Measurements from ENCODE around the gene ATOH8. TPM values are rescaled to one million over a fixed set of nuclear protein-coding genes. Genes with fewer than 3 reads are reported as not detected.

ATOH8 gene, protein sequence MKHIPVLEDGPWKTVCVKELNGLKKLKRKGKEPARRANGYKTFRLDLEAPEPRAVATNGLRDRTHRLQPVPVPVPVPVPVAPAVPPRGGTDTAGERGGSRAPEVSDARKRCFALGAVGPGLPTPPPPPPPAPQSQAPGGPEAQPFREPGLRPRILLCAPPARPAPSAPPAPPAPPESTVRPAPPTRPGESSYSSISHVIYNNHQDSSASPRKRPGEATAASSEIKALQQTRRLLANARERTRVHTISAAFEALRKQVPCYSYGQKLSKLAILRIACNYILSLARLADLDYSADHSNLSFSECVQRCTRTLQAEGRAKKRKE
- polyA plus RNA-seq (2013, experiment 1 of 4): 2.4 TPM
- 2.3 TPM for polyA plus RNA-seq (2013, experiment 2 of 4)
- polyA plus RNA-seq (2013, experiment 3 of 4): 2.7 TPM
- polyA plus RNA-seq (2013, experiment 4 of 4): 3.2 TPM

GRCh38 chr2:85753525-85754312 lies at the start of gene ATOH8:
ATOH8 (plus strand) TSS chr2:85753991; CDS start chr2:85754190, 199 bp downstream.
- no peaks in the 10 kb centered on the region for H3K36me3 ChIP-seq (ENCODE audit: control insufficient read depth, insufficient read depth, low read length)
- H3K27me3 ChIP-seq (ENCODE audit: control insufficient read depth, insufficient read depth, low read length, poor library complexity, severe bottlenecking): peaks cover 81% of the 10 kb centered on the region
- peaks cover 14% of the 10 kb centered on the region for H3K4me1 ChIP-seq (ENCODE audit: control insufficient read depth, insufficient read depth, low read length)
- peak within 1 kb of the TSS; percentile 44 for H3K27ac ChIP-seq (ENCODE audit: insufficient read depth, low read depth, low read length, poor library complexity, severe bottlenecking)
- H3K4me3 ChIP-seq (ENCODE audit: insufficient read depth, low read depth, low read length): peak within 1 kb of the TSS; percentile 55
- no peaks in the 10 kb centered on the region for H3K9me3 ChIP-seq (ENCODE audit: control insufficient read depth, low read length)
- WGBS, 2 experiments: 1% methylated on average over 81 of the region's 81 CpGs

DNA sequence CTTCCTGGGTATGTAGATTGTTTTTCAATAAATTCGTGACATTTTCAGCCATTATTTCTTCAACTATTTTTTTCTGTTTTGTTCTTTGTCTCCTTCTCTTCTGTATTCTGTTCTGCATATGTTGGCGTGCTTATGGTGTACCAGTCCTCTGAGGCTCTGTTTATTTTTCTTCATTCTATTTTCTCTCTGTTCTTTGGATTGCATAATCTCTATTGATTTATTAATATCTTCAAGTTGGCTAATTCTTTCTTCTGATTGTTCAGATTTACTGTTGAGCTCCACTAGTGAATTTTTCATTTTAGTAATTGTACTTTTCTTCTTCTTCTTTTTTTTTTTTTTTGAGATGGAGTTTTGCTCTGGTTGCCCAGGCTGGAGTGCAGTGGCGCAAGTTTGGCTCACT lies 49.8 kb upstream of the ATOH8 start:
- Histone ChIP-seq H3K27ac (ENCODE audit: insufficient read depth, low read depth, low read length, poor library complexity, severe bottlenecking) (no peak overlapping the region), H3K4me3 (ENCODE audit: insufficient read depth, low read depth, low read length) (no peak overlapping the region), H3K27me3 (ENCODE audit: control insufficient read depth, insufficient read depth, low read length, poor library complexity, severe bottlenecking) (peaks cover 8% of the 10 kb centered on the region), H3K9me3 (ENCODE audit: control insufficient read depth, low read length) (no peaks in the 10 kb centered on the region), H3K4me1 (ENCODE audit: control insufficient read depth, insufficient read depth, low read length) (no peaks in the 10 kb centered on the region), H3K36me3 (ENCODE audit: control insufficient read depth, insufficient read depth, low read length) (no peaks in the 10 kb centered on the region)
- 82 to 92% methylated on average over 2 to 3 of the region's 3 CpGs for WGBS, 2 experiments

DNA sequence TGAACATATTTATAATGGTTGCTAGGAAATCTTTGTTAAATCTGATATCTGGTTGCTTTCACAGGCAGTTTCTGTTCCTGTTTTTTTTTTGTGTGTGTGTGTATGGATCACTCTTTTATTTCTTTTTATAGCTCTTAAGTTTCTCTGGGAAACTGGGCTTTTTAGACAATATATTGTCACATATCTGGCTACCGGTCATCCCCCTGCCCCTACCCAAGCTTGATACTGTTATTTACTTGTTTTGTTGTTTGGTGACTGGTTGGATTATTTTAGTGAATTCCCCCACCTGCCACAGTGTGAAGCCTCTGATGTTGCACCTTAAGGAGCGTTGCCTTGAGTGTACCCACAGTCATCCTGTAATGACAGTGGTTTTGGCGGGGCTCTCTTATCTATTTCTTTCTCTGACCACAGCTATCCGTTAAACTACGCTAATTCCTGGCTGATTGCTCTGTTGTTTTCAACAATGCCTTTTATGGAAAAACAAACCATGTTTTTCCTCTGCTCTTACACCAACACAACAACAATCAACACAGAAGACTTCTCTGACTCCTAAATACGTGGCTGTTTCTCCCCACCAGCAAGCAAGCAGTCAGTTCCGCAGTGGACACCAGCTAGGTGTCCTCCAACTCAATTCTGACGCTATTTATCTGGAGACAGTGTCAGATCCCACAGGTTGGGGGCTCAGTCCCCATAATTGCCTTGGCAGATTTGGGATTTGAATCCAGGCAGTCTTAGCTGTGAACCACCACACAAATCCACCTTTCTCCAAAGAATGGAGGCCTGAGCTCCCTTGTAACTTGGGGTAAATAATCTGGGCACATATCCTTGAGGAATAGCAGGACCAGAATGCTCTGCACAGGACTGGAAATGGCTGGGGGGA lies 48.8 kb upstream of the ATOH8 start:
- Histone ChIP-seq H3K27ac (ENCODE audit: insufficient read depth, low read depth, low read length, poor library complexity, severe bottlenecking) (no peak overlapping the region), H3K9me3 (ENCODE audit: control insufficient read depth, low read length) (no peaks in the 10 kb centered on the region)
- WGBS, 2 experiments: 87 to 90% methylated on average over 7 to 8 of the region's 8 CpGs

DNA sequence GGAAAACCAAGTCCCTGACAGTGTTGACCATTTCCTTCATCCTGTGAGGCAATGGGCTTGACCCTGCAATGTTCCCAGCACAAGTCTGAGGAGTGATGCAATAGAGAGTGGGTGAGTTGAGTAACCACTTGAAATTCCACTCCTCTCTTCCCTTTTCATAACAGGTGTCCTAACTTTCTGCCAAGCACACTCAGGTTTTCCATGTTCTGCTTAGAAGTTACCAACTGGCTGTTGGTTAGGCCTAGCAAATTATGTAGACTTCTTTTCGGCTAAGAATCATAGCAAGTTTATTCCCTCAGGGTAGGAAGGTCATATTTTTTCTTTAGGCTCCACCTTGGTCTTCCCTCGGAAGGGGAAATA lies 48.1 kb upstream of the ATOH8 start:
- no peak overlapping the region for H3K4me3 ChIP-seq (ENCODE audit: insufficient read depth, low read depth, low read length)
- no peaks in the 10 kb centered on the region for H3K9me3 ChIP-seq (ENCODE audit: control insufficient read depth, low read length)
- H3K36me3 ChIP-seq (ENCODE audit: control insufficient read depth, insufficient read depth, low read length): no peaks in the 10 kb centered on the region
- H3K27me3 ChIP-seq (ENCODE audit: control insufficient read depth, insufficient read depth, low read length, poor library complexity, severe bottlenecking): peaks cover 8% of the 10 kb centered on the region
- no peak overlapping the region for H3K27ac ChIP-seq (ENCODE audit: insufficient read depth, low read depth, low read length, poor library complexity, severe bottlenecking)
- no peaks in the 10 kb centered on the region for H3K4me1 ChIP-seq (ENCODE audit: control insufficient read depth, insufficient read depth, low read length)
- WGBS, 2 experiments: 91 to 95% methylated on average over 2 of the region's 2 CpGs

More for the DNA sequence above, 48.8 kb upstream of the ATOH8 start:
- peaks cover 8% of the 10 kb centered on the region for H3K27me3 ChIP-seq (ENCODE audit: control insufficient read depth, insufficient read depth, low read length, poor library complexity, severe bottlenecking)
- no peaks in the 10 kb centered on the region for H3K4me1 ChIP-seq (ENCODE audit: control insufficient read depth, insufficient read depth, low read length)
- H3K36me3 ChIP-seq (ENCODE audit: control insufficient read depth, insufficient read depth, low read length): no peaks in the 10 kb centered on the region
- H3K4me3 ChIP-seq (ENCODE audit: insufficient read depth, low read depth, low read length): no peak overlapping the region

DNA sequence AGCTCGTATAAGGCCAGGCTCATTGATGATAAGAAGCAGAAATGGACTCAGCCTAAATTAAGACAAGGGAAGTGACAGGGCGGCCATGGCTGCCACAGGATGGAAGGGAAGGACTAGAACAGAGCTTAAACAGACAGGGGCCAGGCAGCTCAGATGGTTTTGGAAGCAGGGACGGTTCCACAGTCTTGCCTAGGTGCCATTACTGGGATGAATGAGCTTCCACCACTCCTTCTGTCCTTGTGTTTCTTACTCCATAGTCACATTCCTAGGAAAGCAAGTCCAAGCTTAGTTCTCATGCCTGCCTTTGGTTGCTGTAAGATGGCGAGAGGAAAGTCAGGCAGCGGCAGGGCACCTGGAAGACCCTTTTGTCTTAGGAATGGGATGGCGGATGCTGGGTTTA lies 47.7 kb upstream of the ATOH8 start:
- no peak overlapping the region for H3K27ac ChIP-seq (ENCODE audit: insufficient read depth, low read depth, low read length, poor library complexity, severe bottlenecking)
- H3K4me1 ChIP-seq (ENCODE audit: control insufficient read depth, insufficient read depth, low read length): no peaks in the 10 kb centered on the region
- 89 to 92% methylated on average over 6 of the region's 6 CpGs for WGBS, 2 experiments
- H3K4me3 ChIP-seq (ENCODE audit: insufficient read depth, low read depth, low read length): no peak overlapping the region
- no peaks in the 10 kb centered on the region for H3K9me3 ChIP-seq (ENCODE audit: control insufficient read depth, low read length)
- peaks cover 8% of the 10 kb centered on the region for H3K27me3 ChIP-seq (ENCODE audit: control insufficient read depth, insufficient read depth, low read length, poor library complexity, severe bottlenecking)
- no peaks in the 10 kb centered on the region for H3K36me3 ChIP-seq (ENCODE audit: control insufficient read depth, insufficient read depth, low read length)

DNA sequence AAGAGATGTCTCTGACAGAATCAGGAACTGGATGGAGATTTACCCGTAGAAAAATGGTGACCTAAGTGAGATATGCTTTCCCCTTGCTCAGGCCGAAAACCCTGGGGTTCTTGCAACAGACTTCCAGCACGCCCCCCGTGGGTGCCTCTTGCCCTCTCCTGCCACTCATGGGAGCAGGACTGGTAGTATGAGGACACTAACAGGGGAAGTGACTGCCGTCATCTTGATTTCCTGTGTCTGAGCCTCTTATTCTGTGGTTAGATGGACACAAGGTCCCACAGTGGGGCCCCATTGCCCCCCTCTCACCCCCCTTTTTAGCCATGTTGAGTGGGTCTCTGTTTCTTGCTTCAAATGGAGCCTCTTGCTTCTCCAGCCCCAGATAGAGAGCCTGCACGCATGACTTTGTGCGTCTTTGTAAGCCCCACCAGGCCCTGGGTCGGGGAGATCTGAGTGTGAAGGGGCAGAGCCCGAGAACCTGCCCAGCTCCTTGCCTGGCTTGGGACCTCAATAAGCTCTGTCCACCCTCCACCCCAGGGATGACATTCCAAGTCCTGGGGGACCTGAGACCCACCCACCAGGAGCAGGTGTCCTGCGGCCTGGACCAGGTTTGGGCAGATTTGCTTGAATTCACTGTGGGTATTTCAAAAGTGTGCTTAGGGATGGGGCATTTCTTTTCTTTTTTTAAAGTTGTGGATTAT lies 47.0 kb upstream of the ATOH8 start:
- 92 to 93% methylated on average over 10 of the region's 10 CpGs for WGBS, 2 experiments
- Histone ChIP-seq H3K36me3 (ENCODE audit: control insufficient read depth, insufficient read depth, low read length) (no peaks in the 10 kb centered on the region), H3K9me3 (ENCODE audit: control insufficient read depth, low read length) (no peaks in the 10 kb centered on the region), H3K27me3 (ENCODE audit: control insufficient read depth, insufficient read depth, low read length, poor library complexity, severe bottlenecking) (peaks cover 8% of the 10 kb centered on the region), H3K27ac (ENCODE audit: insufficient read depth, low read depth, low read length, poor library complexity, severe bottlenecking) (no peak overlapping the region), H3K4me3 (ENCODE audit: insufficient read depth, low read depth, low read length) (no peak overlapping the region), H3K4me1 (ENCODE audit: control insufficient read depth, insufficient read depth, low read length) (no peaks in the 10 kb centered on the region)

GRCh38 chr2:85707304-85707703 lies 46.5 kb upstream of the ATOH8 start:
- 16 to 21% methylated on average over 10 of the region's 10 CpGs for WGBS, 2 experiments
- no peaks in the 10 kb centered on the region for H3K36me3 ChIP-seq (ENCODE audit: control insufficient read depth, insufficient read depth, low read length)
- H3K27me3 ChIP-seq (ENCODE audit: control insufficient read depth, insufficient read depth, low read length, poor library complexity, severe bottlenecking): peaks cover 8% of the 10 kb centered on the region
- no peaks in the 10 kb centered on the region for H3K4me1 ChIP-seq (ENCODE audit: control insufficient read depth, insufficient read depth, low read length)
- no peak overlapping the region for H3K27ac ChIP-seq (ENCODE audit: insufficient read depth, low read depth, low read length, poor library complexity, severe bottlenecking)
- no peak overlapping the region for H3K4me3 ChIP-seq (ENCODE audit: insufficient read depth, low read depth, low read length)
- no peaks in the 10 kb centered on the region for H3K9me3 ChIP-seq (ENCODE audit: control insufficient read depth, low read length)

DNA sequence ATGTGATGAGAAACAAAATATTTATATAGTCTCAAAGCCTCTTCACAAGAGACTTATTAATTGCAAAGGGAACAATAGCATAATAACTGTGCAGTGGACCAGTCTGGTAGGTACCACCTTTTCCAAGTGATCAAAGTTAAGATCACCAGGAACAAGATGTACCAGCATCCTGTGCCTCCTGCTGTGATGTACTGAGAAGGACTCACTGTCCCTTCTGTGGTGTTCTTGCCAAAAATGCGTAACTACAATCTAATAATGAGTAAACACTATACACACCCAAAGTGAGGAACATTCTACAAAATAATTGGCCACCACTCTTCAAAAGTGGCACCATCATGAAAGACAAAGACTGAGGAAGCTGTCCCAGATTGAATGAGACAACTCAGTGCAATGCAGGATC lies 45.1 kb upstream of the ATOH8 start:
- H3K27me3 ChIP-seq (ENCODE audit: control insufficient read depth, insufficient read depth, low read length, poor library complexity, severe bottlenecking): peaks cover 8% of the 10 kb centered on the region

GRCh38 chr2:85709401-85709811 lies 44.4 kb upstream of the ATOH8 start:
- WGBS, 2 experiments: 94 to 95% methylated on average over 4 of the region's 4 CpGs
- Histone ChIP-seq H3K27me3 (ENCODE audit: control insufficient read depth, insufficient read depth, low read length, poor library complexity, severe bottlenecking) (peaks cover 8% of the 10 kb centered on the region), H3K4me1 (ENCODE audit: control insufficient read depth, insufficient read depth, low read length) (no peaks in the 10 kb centered on the region), H3K9me3 (ENCODE audit: control insufficient read depth, low read length) (no peaks in the 10 kb centered on the region), H3K27ac (ENCODE audit: insufficient read depth, low read depth, low read length, poor library complexity, severe bottlenecking) (no peak overlapping the region), H3K4me3 (ENCODE audit: insufficient read depth, low read depth, low read length) (no peak overlapping the region), H3K36me3 (ENCODE audit: control insufficient read depth, insufficient read depth, low read length) (no peaks in the 10 kb centered on the region)

More for the DNA sequence above, 45.1 kb upstream of the ATOH8 start:
- Histone ChIP-seq H3K4me3 (ENCODE audit: insufficient read depth, low read depth, low read length) (no peak overlapping the region), H3K27ac (ENCODE audit: insufficient read depth, low read depth, low read length, poor library complexity, severe bottlenecking) (no peak overlapping the region), H3K9me3 (ENCODE audit: control insufficient read depth, low read length) (no peaks in the 10 kb centered on the region), H3K36me3 (ENCODE audit: control insufficient read depth, insufficient read depth, low read length) (no peaks in the 10 kb centered on the region), H3K4me1 (ENCODE audit: control insufficient read depth, insufficient read depth, low read length) (no peaks in the 10 kb centered on the region)
- WGBS, 2 experiments: 90 to 91% methylated on average over 1 of the region's 1 CpG

Measured in ectodermal cell (in vitro differentiated cells).